Limb (tissue), 2 donors: ENCODE data around the gene POLE.
"Not testable (repeated sequence)": the region's sequence is repeated elsewhere in the genome, so short reads cannot be mapped to it uniquely, and the experiment has no call there.

Experiments
- DNase-seq, 2 donors: peaks; one replicate each; pipeline ENCODE4 v3.0.0-alpha.2; 2016; ENCODE audit errors: extremely low spot score in 2 of 2

Gene POLE

DNA sequence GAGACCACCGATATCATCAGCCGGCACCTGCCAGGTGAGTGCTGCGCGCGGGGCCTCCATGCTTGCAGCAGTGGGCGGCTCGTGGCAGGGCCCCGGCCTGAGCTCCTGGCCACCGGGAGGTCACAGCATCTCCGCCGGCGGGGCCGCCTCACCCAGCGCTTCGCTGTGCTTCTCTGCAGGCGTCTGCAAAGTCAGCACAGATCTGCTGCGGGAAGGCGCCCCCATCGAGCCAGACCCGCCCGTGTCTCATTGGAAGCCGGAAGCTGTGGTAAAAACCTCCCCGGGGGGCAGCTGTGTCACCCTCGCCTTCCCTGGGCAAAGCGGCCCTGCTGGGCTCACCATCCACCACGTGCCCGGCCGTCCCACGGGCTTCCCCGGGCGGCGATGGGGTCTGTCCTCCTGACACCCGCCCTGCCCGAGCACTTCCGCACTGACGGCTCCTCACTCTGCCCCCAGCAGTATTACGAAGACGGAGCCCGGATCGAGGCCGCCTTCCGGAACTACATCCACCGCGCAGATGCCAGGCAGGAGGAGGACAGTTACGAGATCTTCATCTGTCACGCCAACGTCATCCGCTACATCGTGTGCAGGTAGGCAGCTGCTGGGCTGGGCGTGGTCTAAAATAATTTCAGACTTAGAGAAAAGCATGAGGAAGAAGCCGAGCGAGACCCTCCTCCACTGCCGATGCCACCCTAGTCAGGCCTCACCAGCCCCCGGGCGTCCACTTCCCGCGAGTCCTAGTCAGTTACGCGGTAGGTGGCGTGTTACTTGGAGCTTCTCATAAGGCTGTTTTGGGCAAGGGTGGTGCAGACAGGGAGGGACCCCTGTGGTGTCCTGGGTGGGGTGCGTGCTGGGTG is 30.6 kb upstream of the POLE start:
- DNase-seq = no peak

DNA sequence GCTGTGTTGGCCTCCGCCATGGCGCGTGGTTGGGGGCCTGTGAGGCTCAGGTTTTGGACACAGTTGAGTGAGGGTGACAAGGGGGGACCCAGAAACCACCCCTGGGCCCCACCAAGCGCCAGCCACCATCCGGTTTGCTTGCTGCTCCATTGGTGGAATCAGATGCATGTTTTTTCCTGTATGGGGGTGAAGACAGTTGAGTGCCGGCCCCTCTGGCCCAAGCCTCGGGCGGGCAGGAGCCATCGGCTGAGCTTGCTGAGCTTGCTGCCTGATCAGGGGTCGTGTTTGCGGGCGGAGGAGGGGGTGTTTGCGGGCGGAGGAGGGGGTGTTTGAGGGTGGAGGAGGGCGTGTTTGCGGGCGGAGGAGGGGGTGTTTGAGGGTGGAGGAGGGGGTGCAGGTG is 29.9 kb upstream of the POLE start:
- no peak for DNase-seq

DNA sequence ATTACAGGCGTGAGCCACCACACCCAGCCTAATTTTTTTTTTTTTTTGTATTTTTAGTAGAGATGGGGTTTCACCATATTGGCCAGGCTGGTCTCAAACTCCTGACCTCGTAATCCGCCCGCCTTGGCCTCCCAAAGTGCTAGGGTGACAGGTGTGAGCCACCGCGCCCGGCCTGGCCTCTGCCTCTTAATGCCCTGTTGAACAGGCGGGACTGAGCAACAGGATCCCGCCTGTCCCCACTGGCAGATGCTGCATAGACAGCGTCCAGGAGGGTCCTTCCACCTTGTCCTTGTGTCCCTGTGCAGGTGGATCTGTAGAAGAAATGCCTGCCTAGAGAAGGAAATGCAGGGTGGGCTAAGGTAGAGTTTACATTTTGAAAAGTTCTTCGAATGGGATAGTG is 29.2 kb upstream of the POLE start:
- DNase-seq = no peak

DNA sequence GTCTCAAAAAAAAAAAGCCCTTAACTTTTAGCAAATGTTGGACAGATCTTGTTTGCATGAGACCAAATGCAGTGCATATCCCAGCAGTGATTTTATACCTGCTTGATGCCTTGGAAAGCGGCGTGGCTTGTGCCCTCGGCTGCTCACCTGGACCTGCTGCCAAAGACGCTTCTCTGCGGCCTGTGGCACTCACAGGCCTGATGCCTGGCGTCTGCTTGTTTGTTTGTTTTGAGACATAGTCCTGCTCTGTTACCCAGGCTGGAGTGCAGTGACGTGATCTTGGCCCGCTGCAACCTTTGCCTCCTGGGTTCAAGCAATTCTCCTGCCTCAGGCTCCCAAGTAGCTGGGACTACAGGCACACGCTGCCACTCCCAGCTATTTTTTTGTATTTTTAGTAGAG is 28.7 kb upstream of the POLE start:
- no peak for DNase-seq

DNA sequence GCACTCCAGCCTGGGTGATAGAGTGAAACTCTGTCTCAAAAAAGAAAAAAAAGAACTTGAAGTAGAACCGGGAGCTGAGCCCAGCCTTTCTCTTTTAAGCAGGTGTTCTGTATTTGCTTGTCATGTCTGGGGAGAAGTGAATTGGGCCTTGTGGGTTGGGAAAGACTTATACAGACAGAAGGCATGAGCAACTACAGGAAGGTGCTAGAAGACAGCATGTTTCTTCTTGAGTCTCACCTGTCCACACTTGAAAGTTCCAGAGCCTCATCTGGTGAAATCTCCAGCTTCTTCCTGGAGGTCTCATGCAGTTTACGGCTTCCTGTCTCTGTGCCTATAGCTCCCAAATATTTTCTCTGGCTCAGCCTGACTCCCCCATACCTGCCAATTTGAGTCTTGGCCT is 26.0 kb upstream of the POLE start:
- DNase-seq = no peak

DNA sequence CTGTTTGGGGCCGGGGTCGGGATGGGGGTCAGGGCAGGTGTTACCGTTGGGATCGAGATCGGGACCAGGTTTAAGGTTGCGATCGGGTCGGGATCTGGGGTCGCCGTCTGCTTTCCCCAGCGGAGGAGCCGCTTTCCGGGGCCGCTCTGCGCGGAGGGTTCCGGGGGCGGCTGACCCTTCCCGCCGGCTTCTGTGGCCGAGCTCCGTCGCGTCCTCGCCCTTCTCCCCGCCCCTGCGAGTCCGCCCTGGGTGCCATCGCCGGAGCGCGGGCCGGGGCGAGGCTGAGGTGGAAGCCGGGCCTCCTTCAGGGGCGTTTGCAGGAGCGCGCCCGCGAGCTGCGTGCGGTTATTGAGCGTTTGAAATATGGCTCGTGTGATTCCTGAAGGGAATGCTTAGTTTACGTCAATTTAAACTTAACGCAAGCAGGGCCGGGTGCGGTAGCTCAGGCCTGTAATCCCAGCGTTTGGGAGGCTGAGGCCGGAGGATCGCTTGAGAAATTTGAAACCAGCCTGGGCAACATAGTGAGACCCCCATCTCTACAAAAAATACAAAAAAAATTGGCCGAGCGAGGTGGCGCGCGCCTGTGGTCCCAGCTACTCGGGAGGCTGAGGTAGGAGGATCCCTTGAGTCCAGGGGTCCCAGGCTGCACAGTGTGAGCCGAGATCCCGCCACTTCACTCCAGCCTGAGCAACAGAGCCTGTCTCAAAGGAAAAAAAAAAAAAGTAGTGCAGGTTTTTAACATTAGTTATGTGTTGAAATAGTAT is 24.1 kb upstream of the POLE start:
- peak in 1 of 2 donors; percentile 53 for DNase-seq

DNA sequence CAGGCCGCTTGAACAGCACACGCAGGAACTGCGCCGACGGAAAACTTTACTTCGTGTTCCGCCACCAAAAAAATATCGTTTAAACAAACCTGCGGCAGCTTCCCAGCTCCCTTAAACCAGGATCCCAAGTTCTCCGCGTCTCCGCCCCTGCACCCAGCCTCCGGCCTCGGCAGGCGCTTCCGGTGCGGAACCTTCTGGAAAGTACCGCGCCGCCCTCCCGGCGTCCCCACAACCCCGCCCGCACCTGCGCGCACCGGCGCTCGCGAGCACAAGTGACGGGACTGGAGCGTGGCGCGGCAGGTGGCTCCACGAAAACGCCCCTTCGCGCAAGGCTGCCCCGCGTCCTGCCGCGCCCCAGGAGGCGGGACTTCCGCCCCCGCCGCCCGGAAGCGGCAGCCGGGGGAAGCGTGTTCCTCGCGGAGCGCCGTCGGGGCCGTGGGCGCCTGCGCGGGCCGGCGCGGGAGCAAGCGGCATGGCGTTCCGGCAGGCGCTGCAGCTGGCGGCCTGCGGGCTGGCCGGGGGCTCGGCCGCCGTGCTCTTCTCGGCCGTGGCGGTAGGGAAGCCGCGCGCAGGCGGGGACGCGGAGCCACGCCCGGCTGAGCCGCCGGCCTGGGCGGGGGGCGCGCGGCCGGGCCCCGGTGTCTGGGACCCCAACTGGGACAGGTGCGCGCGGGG is 23.4 kb upstream of the POLE start, which contains the start of gene PGAM5:
PGAM5 (plus strand) TSS at position 438 of the 675 bp plus-strand sequence; CDS start at position 473, 35 bp downstream.
- peak; percentile 85 to 89 for DNase-seq

DNA sequence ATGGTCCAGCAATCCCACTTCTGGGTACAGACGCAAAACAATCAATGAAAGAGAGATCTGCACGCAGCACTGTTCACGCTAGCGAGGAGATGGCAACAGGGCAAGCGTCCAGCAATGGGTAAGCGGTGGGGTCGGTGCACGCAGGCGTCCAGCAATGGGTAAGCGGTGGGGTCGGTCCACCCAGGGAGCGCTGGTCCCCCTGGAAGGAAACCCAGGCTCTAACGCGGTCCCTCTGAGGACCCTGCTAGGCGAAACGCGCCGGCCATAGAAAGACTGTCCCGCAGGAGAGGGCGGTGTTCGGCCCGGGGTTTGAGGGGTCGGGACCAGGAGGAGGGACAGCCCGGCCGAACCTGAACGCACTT is 22.9 kb upstream of the POLE start:
- no peak for DNase-seq

DNA sequence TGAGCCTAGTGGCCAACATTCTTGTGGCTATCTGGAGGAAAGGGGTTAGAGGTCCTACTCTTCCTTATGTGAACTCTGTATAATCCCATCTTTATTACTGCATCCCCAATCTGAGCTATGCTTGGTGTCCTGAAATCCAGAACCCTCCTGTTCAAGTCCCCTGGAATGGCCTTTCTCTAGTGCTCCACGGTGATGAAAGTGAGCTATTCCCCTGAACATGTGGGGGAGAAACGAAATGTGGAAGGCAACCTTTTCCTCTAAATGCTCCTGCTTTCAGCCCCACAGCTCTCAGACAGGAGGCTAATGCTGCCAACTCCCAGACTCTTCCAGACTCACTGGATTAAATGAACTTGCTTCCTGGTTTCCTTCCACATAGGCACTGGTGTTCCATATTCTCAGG is 21.0 kb upstream of the POLE start:
- DNase-seq = no peak

DNA sequence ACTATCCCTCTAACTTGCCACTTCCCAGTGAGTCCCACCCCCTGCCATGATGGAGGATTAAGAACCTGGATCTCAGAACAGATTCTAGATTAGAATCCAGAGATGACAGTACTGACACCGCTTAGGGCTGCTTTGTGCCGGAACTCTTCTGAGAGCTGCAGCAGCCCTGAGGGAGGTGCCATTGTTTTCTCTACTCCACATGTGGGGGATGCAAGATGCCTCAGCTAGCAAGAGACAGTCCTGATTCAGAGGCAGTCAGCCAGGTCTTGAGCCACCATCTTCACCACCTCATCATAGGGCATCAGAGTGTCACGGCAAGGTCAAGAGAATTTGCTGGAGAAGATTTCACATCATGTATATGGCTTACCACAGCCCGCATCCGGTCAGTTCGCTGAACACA is 20.1 kb upstream of the POLE start:
- DNase-seq = no peak

DNA sequence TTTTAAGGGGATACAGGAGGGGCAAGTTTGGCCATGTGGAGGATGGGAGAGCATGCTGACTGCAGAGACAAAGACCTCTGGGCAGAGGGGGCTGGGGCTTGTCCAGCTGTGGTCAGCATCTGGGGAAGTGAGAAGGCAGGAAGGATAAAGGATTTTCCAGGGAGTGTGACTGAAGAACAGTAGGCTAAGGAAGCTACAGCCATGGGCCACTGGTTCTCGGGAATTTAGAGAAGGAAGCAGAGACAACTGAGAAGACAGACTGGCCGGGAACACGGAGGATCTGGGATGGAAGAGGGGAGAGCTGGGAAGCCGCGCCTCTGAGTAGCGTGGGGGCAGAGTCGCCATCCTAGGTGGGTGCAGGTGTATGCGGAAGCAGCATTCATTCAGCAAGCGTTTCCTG is 16.5 kb upstream of the POLE start:
- no peak for DNase-seq

DNA sequence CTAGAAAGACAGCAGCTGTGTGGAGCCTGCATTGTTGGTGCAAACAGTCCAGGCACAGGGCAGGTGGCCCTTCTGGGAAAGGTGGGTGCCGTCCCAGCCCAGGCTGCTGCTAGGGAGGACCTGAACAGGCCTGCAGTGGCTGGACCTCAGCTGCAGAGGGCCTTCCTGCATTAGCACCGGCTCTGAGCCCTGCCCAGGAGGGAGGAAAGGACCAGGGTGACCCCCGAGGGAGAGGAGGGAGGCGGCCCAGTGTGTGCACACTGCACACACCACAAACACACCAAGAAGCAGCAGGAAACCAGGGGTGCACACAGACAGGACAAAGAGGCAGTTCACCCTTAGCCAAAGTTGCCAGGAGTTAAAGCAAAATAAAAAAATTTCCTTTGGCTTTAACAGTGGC is 15.5 kb upstream of the POLE start:
- DNase-seq = no peak

DNA sequence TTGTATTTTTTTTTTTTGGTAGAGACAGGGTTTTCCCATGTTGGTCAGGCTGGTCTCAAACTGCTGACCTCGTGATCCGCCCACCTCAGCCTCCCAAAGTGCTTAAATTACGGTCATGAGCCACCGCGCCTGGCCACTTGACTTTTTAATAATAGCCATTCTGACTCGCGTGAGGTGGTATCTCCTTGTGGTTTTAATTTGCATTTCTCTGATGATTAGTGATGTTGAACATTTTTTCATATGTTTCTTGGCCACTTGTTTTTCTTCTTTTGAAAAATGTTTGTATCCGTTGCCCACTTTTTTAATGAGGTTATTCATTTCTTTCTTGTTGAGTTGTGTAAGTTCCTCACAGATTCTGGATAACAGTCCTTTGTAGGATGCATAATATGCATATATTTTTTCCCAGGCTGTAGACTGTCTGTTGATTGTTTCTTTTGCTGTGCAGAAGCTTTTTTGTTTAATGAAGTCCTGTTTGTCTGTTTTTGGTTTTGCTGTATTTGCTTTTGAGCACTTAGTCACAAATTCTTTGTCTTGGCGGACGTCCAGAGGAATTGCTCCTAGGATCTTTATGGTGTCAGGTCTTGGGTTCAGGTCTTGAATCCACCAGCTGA is 13.2 kb upstream of the POLE start:
- DNase-seq = no peak

DNA sequence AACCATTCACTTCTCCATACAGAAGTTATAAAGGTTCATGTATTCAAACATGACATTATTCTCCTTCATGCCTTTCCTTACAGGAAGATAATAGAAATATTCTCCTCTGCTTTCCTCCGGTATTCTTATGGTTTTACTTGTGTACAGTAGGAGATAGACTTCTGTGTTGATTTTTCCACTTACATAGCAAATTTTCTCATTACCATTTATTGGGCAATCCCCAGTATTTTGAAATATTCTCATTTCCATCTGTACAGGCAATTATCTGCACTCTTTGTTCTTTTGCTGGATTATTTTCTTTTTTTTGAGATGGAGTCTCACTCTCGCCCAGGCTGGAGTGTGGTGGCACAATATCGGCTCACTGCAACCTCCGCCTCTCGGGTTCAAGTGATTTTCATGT is 11.2 kb upstream of the POLE start:
- no peak for DNase-seq

DNA sequence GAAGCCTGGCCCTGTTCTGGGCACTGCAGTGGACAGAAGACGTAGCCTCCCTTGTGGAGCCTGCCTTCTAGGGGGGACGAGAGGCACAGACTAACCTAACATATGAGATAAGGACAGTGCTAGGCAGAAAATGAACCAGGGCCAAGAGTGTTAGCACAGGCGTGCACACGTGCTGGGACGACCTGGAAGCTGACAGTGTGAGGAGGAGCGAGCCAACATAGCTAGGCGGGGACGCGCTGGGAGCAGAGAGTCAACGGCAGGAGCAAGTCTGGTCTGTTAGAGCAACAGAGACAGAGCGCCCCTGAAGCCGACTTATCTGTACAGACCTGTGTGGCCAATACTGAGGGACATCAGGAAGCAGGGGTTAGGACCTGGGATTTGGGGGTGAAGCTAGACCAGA is 8.3 kb upstream of the POLE start:
- DNase-seq = no peak

DNA sequence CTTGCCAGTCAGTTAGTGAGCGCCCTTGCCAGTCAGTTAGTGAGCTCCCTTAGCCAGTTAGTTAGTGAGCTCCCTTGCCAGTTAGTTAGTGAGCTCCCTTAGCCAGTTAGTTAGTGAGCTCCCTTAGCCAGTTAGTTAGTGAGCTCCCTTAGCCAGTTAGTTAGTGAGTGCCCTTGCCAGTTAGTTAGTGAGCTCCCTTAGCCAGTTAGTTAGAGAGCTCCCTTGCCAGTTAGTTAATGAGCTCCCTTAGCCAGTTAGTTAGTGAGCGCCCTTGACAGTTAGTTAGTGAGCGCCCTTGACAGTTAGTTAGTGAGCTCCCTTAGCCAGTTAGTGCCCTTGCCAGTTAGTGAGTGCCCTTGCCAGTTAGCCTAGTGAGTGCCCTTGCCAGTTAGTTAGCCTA is 7.7 kb upstream of the POLE start:
- not testable (repeated sequence) for DNase-seq

DNA sequence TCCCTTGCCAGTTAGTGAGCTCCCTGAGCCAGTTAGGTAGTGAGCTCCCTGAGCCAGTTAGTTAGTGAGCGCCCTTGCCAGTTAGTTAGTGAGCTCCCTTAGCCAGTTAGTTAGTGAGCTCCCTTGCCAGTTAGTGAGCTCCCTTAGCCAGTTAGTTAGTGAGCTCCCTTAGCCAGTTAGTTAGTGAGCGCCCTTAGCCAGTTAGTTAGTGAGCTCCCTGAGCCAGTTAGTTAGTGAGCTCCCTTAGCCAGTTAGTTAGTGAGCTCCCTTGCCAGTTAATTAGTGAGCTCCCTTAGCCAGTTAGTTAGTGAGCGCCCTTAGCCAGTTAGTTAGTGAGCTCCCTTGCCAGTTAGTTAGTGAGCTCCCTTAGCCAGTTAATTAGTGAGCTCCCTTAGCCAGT is 4.9 kb upstream of the POLE start:
- DNase-seq = not testable (repeated sequence)

DNA sequence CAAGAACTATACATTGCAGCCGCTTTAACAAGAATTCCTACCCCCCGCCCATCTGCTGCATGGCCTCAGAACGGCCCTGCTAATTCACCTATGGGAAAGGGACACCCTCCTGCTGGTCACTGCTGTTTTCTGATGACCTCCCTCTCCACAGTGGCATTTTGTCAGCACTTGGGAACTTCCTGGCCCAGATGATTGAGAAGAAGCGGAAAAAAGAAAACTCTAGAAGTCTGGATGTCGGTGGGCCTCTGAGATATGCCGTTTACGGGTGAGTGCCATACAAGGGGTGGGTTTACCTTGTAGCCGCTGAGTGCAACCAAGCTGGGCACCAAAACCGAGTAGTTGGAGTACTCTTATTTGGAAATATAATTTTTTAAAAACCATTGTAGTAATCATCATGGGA is 3.0 kb upstream of the POLE start:
- no peak for DNase-seq

DNA sequence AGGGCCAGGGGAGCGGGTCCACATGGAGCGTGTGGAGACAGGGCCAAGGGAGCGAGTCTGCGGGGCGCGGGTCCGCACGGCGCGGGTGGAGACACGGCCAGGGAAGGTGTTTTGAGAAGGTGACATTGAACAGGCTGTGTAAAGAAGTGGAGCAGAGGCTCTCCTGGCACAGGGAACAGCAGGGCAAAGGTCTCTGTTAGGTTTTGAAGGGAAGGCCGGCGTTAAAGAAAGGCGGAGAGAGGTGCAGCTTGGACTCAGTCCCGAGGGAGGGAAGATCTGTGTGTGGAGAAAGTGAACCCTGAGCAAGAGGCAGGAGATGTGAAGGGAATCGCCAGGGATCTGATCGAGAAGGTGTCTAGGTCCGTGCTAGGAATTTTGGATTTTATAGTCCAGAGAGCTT is 2.1 kb upstream of the POLE start:
- DNase-seq = no peak

DNA sequence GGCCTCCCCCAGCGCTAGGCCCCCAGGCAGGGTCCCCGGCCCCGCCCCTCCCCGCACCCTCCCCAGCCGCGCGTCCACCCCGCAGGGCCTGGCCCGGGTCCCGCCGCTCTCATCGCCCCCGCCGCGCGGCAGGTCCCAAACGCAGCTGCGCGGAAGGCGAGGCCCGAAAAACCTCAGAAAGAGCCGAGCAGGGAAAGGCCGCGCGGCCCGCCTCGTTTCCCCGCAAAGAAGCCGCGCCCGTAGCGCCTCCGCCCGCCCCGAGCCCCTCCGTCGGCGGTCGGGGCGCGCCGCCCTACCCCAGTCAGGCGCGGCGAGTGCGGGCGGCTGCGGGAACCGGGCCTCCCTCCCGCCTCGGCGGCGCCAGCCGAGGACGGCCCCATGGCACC is 324 bp downstream of the POLE start:
- DNase-seq = peak; percentile 20 to 71

DNA sequence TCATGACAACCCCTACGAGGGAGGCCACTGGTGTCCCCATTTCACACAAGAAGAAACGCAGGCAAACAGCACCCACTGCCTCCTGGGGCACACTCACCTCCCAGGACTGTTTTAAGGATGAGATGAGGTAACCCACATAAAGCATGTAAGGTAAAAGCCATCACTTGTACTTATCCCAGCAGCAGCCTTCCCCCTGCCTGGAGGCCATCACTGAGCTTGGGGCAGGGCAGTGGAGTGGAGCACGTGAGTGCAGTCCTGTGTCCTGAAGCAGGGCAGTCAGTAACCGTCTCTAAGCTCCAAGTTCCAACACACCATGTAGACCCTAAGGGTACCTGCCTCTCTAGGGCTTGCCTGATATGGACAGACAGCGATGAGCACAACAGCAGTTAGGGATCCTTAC is 1.7 kb downstream of the POLE start:
- DNase-seq = no peak

DNA sequence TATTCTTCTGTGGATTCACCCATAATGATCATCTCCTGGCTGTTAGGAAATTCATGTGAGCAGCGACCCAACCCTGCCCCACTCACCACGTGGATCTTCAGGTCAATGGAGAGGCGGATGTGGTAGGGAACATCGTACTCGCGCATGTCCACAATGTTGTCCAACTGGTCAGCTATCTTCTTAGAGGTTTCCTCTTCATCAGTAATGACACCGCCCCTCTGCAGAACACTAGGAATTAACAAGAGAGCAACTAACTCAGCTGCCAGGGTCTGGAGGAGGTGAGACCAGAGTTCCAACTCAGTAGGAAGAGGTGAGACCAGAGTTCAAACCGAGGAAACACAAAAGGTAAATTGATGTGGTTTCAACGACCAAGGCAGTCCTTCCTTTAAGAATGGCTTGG is 9.7 kb downstream of the POLE start:
- DNase-seq = no peak
